Peyer's patch (tissue), 4 donors: Measurements from ENCODE around the gene PANK1.

Experiments
- POLR2A ChIP-seq, 2 donors: fragments of 450-650 bp; IDR thresholded peaks; one replicate each; pipeline ENCODE4 v1.5.1; 2017; ENCODE audit warnings: antibody characterized with exemption in 2 of 2, mild to moderate bottlenecking in 2 of 2, moderate library complexity in 2 of 2
- TF ChIP-seq, protein P1 (sequence below), 6 experiments: fragments of 450-650 bp in 4 of 6; fragments of 200-600 bp in 2 of 6; sonication (generic) in 1 of 6; IDR thresholded peaks; one replicate each; pipeline ENCODE4 v1.5.1; 2017 to 2019; ENCODE audit warnings: antibody characterized with exemption in 6 of 6, mild to moderate bottlenecking in 3 of 6, moderate library complexity in 1 of 6

DNA sequence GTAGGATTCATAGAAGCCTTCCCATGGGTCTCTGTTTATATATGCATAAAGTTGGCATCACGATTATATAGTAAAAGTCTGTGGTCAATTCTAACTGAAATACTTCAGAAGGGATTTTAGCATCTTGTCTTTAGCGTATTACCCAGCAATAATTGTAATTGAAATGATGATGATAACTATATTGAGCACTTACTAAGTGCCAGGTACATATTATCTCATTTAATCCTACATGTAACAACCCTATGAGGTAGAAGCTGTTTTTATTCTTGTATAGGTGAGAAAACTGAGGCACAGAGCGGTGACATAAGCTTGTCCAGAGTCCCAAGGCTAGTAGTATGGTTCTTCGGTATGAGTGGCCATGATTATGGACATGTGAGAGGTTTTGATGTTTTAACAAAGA, 33.8 kb downstream of the PANK1 start:
- TF ChIP-seq, protein P1, sequence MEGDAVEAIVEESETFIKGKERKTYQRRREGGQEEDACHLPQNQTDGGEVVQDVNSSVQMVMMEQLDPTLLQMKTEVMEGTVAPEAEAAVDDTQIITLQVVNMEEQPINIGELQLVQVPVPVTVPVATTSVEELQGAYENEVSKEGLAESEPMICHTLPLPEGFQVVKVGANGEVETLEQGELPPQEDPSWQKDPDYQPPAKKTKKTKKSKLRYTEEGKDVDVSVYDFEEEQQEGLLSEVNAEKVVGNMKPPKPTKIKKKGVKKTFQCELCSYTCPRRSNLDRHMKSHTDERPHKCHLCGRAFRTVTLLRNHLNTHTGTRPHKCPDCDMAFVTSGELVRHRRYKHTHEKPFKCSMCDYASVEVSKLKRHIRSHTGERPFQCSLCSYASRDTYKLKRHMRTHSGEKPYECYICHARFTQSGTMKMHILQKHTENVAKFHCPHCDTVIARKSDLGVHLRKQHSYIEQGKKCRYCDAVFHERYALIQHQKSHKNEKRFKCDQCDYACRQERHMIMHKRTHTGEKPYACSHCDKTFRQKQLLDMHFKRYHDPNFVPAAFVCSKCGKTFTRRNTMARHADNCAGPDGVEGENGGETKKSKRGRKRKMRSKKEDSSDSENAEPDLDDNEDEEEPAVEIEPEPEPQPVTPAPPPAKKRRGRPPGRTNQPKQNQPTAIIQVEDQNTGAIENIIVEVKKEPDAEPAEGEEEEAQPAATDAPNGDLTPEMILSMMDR (IDR thresholded peaks at IDR 0.05) = no peak
- no peak for TF ChIP-seq POLR2A (IDR thresholded peaks at IDR 0.05)
